ENCODE measurements around the gene NHEJ1. TPM values are rescaled to one million over a fixed set of nuclear protein-coding genes. Genes with fewer than 3 reads are reported as not detected.
A peak's percentile ranks its signal among the peaks of the same experiment; 100 is the strongest.

Gene NHEJ1
- total and polyA plus RNA-seq, 4 donors = 6.1 to 13.5 (median 9.9) TPM

DNA sequence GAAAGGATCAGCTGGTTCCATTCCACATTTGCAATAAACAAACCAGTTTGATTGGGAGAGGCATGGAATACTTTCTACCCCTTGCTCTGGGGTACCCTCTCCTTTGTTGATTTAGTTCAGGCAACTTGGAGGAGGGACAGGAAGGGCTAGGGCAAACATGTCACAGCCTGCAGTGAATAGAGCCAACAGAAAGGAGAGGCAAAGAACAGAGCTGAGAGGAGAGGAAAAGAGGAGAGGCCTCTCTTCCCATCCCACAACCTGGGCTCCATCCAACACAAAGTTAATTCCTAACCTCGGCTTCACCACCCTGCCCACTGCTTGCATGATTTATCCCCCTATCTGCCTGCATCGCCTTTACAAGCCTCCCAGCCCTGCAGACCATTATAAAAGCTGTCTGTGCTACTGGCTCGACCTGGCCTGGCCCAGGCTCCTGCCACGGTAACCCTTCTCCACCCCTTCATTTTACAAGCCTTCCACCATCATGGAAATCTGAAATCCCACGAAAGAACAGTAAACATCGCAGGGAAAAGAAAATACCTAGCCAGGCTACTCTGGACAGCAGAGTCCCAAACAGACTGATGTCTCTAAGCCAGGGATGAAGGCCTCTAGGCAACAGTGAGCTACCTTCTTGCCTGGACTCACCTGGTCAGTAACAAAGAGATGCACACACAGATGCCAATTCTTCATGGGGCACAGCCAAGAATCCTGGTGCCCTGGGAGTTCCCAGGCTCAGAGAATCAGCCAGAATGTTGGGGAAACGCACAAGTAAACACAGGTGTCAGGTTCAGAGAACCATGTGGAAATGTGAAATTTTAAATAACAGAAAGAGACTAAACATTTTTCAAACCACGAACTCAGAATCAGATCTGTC lies 43.6 kb downstream of the NHEJ1 start (continued):
- TF ChIP-seq CTCF (IDR thresholded peaks at IDR 0.05; ENCODE audit: low read depth, low read length, missing input control) = peak; percentile 9
- TF ChIP-seq NR2F2 (IDR thresholded peaks at IDR 0.05) = no peak
- TF ChIP-seq SP1 (IDR thresholded peaks at IDR 0.05) = peak; percentile 45
- no peak for TF ChIP-seq HNF4G (IDR thresholded peaks at IDR 0.05)
- TF ChIP-seq JUND (IDR thresholded peaks at IDR 0.05) = no peak
- TF ChIP-seq FOXA1 (IDR thresholded peaks at IDR 0.05) = peak; percentile 55

DNA sequence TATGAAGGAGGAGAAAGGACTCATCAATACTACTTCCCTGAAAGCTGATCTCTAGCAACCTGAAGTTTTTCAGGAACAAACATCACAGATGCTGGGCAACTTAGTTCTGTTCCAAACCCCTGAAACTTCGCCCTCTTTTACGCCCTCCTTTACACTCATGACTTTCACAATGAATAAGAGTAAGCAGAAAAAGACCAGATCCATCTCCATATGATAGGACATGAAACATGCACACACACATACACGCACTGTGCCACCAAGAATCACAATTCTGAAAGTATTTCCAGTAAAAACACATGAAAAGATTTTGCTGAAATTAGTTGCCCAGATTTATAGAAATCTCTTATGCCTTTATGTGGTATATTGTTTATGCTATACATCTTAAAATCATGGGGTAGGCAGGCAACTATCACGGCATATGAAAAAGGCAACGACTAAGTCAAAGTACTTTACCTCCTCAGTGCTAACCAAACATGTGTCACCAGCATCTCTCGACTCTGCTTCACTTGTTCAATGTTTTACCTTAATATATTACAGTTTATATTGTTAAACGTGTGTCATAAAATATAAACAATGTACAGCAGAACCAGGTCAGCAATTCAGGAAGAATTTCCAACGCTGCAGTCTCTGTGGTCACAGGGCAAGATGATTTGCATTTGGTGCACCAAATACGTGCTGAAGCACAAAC lies 47.8 kb downstream of the NHEJ1 start:
- Histone ChIP-seq H3K9me3 (ENCODE audit: control insufficient read depth in 4 of 4, low read length in 3 of 4) (no peaks in the 10 kb centered on the region), H3K4me1 (ENCODE audit: control insufficient read depth in 4 of 4, insufficient read depth in 4 of 4, low read length in 3 of 4) (peaks cover 5 to 57% (median 34%) of the 10 kb centered on the region in 4 donors), H3K27ac (ENCODE audit: low read depth in 1 of 2, low read length in 2 of 2) (peak overlapping the region in 1 of 2 donors; percentile 87), H3K27me3 (ENCODE audit: control insufficient read depth in 4 of 4, insufficient read depth in 4 of 4, low read length in 3 of 4) (no peaks in the 10 kb centered on the region), H3K9ac (ENCODE audit: low read depth in 1 of 2, low read length in 2 of 2) (no peak overlapping the region), H3K36me3 (ENCODE audit: control insufficient read depth in 4 of 4, insufficient read depth in 3 of 4, low read depth in 1 of 4, low read length in 3 of 4) (no peaks in the 10 kb centered on the region), H3K4me3 (ENCODE audit: low read depth in 1 of 3, low read length in 3 of 3) (no peak overlapping the region)
- TF ChIP-seq NR2F2 (IDR thresholded peaks at IDR 0.05) (no peak), HNF4G (IDR thresholded peaks at IDR 0.05) (no peak), TAF1 (conservative IDR thresholded peaks at IDR 0.05) (no peak), EGR1 (IDR thresholded peaks at IDR 0.05; ENCODE audit: low read depth in 2 of 2) (no peak)
- no peak for DNase-seq (ENCODE audit: low spot score)
- 61% methylated on average over 9 of the region's 9 CpGs for WGBS

DNA sequence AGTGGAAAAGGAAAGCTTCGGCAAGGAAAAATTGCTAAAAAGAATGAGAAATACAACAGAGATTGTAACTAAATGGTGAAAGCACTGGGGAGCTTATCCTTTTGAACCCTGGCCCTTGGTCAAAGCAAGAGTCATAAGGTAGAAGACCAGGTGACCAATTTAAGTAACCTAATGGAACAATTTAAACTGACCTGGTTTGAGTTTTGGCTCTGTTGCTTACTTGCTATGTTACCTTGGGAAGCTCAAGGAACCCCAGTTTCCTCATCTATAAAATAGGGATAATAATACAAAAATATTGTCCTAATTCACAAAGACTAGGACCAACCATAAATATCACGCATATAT lies 48.6 kb downstream of the NHEJ1 start:
- peaks cover 5 to 49% (median 27%) of the 10 kb centered on the region in 4 donors for H3K4me1 ChIP-seq (ENCODE audit: control insufficient read depth in 4 of 4, insufficient read depth in 4 of 4, low read length in 3 of 4)
- H3K4me3 ChIP-seq (ENCODE audit: low read depth in 1 of 3, low read length in 3 of 3) = no peak overlapping the region
- TF ChIP-seq NR2F2 (IDR thresholded peaks at IDR 0.05) (no peak), GABPA (IDR thresholded peaks at IDR 0.05 in 1 of 2, conservative IDR thresholded peaks at IDR 0.05 in 1 of 2) (no peak), RAD21 (IDR thresholded peaks at IDR 0.05) (no peak), CTCF (IDR thresholded peaks at IDR 0.05; ENCODE audit: low read depth, low read length, missing input control) (no peak)
- no peak for DNase-seq (ENCODE audit: low spot score)
- H3K9ac ChIP-seq (ENCODE audit: low read depth in 1 of 2, low read length in 2 of 2) = no peak overlapping the region
- H3K27ac ChIP-seq (ENCODE audit: low read depth in 1 of 2, low read length in 2 of 2) = peak overlapping the region; percentile 79 to 87
- H3K27me3 ChIP-seq (ENCODE audit: control insufficient read depth in 4 of 4, insufficient read depth in 4 of 4, low read length in 3 of 4) = no peaks in the 10 kb centered on the region
- H3K9me3 ChIP-seq (ENCODE audit: control insufficient read depth in 4 of 4, low read length in 3 of 4) = no peaks in the 10 kb centered on the region
- 57% methylated on average over 2 of the region's 2 CpGs for WGBS
- no peaks in the 10 kb centered on the region for H3K36me3 ChIP-seq (ENCODE audit: control insufficient read depth in 4 of 4, insufficient read depth in 3 of 4, low read depth in 1 of 4, low read length in 3 of 4)
